ENCODE measurements around the gene TMEM200A. TPM values are rescaled to one million over a fixed set of nuclear protein-coding genes. Genes with fewer than 3 reads are reported as not detected.

TMEM200A gene
- total RNA-seq, 4 donors from 2014 or later, result 5.3 to 11.8 (median 8.1) TPM

DNA sequence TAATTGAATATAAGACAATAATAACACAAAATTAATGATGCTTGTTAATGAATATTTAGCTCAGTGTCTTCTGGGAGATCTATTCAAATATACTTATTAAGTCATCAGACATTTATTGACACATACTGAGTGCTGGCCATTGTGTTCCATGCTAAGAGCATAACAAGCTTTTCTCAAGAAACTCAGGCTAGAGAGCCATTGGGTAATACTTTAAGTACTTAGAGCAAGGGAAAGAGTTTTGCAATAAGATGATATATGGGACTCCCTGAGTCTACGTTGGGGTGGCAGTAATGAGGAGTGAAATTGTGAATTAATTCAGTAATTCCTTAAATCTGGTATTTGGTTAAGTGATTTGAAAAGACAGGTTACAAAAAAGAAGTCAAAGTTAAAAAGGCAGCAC lies 11.1 kb downstream of the TMEM200A start:
- Histone ChIP-seq H3K27me3 (no peaks in the 10 kb centered on the region), H3K9me3 (no peaks in the 10 kb centered on the region), H3K27ac (no peak overlapping the region), H3K36me3 (no peaks in the 10 kb centered on the region), H3K4me3 (no peak overlapping the region), H3K4me1 (peaks cover 0 to 6% (median 1%) of the 10 kb centered on the region in 4 donors)
- TF ChIP-seq EP300 (IDR thresholded peaks at IDR 0.05), result no peak
- DNase-seq (ENCODE audit: low spot score in 2 of 2), result no peak
- 36 to 74% methylated on average over 1 of the region's 1 CpG for WGBS, 2 donors

DNA sequence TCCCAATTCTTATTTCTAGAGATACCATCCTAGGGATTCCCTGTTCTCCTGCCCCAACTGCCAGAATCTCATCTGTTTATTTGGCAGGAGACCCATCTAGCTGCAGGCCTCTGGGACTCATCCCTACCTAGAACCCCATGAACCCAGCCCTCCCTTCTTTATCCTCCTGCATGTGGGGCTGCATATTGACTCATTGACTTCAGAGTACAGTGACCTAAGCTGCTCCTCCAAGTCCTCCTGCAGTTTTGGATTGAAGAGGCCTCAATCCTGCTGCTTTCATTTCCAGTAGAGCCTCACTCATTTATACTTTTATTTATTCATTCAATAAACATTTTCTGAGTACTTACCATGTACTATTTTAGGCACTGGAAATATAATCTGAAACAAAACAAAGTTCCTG lies 11.6 kb downstream of the TMEM200A start:
- Histone ChIP-seq H3K9me3 (no peaks in the 10 kb centered on the region), H3K27me3 (no peaks in the 10 kb centered on the region), H3K27ac (no peak overlapping the region), H3K4me3 (no peak overlapping the region), H3K36me3 (no peaks in the 10 kb centered on the region), H3K4me1 (peaks cover 0 to 3% (median under 1%) of the 10 kb centered on the region in 4 donors)
- TF ChIP-seq EP300 (IDR thresholded peaks at IDR 0.05), result no peak
- TF ChIP-seq POLR2A (IDR thresholded peaks at IDR 0.05), result no peak
- TF ChIP-seq, protein P1, sequence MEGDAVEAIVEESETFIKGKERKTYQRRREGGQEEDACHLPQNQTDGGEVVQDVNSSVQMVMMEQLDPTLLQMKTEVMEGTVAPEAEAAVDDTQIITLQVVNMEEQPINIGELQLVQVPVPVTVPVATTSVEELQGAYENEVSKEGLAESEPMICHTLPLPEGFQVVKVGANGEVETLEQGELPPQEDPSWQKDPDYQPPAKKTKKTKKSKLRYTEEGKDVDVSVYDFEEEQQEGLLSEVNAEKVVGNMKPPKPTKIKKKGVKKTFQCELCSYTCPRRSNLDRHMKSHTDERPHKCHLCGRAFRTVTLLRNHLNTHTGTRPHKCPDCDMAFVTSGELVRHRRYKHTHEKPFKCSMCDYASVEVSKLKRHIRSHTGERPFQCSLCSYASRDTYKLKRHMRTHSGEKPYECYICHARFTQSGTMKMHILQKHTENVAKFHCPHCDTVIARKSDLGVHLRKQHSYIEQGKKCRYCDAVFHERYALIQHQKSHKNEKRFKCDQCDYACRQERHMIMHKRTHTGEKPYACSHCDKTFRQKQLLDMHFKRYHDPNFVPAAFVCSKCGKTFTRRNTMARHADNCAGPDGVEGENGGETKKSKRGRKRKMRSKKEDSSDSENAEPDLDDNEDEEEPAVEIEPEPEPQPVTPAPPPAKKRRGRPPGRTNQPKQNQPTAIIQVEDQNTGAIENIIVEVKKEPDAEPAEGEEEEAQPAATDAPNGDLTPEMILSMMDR (IDR thresholded peaks at IDR 0.05), result no peak
- no peak for DNase-seq (ENCODE audit: low spot score in 2 of 2)

DNA sequence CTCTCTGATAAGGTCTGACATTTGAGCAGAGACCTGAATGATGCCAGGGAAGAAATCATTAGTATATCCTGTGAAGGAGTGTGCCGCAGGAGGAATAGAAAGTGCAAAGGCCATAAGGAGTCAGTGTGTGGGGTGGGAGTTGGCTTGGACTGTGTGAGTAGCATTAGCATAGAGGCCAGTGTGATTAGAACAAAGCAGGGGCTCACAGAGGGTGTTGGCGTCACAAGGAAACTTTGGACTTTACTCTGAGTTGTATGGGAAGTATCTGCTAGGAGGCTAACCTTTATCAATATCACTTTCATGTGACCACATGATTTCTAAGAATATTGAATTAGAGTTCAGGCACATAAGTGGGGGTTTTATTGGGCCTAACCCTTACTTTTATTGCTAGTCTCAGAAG lies 12.1 kb downstream of the TMEM200A start:
- Histone ChIP-seq H3K27me3 (no peaks in the 10 kb centered on the region), H3K9me3 (no peaks in the 10 kb centered on the region), H3K4me1 (peaks cover 0 to 3% (median 0%) of the 10 kb centered on the region in 4 donors), H3K4me3 (no peak overlapping the region), H3K27ac (no peak overlapping the region), H3K36me3 (no peaks in the 10 kb centered on the region)
- WGBS, 2 donors, result 85 to 88% methylated on average over 2 of the region's 2 CpGs
- DNase-seq (ENCODE audit: low spot score in 2 of 2), result no peak
- no peak for TF ChIP-seq POLR2A (IDR thresholded peaks at IDR 0.05)
- TF ChIP-seq, protein P1 (IDR thresholded peaks at IDR 0.05), result no peak
- no peak for TF ChIP-seq EP300 (IDR thresholded peaks at IDR 0.05)

DNA sequence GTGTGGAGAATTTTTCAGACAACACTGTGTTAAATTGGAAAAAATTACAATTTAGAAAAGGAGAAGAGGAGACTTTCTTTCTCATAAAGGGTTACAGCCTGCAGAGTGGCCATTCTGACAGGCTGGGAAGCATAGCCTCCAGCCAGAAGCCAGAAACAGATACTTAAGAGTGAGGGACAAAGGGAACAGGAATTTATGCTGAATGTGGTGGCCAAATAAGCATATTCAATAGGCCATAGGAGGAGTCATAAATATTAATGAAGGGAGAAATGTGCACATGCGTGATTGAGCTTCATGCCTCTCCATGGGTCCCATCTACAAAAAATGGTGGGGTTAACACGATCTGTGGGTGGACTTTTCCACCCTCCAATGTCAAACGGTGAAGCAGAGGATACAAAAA lies 13.4 kb downstream of the TMEM200A start:
- no peak for DNase-seq (ENCODE audit: low spot score in 2 of 2)

DNA sequence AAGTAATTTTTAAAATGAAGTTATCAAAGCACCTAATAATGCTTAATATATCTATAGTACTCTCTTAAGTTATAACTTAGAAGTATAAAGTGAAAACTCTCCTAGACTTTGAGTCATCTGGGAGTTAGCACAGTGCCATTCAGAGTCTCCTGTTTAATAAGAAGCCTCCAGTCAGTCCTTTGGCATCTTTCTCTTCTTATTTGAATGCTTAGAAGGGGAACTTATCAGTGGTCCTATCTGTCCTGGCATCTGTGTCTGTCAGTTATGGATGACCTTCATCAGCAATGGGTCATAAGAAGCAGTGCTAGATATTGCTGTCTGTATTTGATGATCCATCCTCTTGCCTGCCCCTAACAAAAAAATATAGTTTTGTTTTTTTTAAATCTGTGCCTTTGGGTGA lies 15.2 kb downstream of the TMEM200A start:
- Histone ChIP-seq H3K27ac (no peak overlapping the region), H3K4me3 (no peak overlapping the region), H3K4me1 (peaks cover 0 to 3% (median 0%) of the 10 kb centered on the region in 4 donors), H3K36me3 (no peaks in the 10 kb centered on the region), H3K9me3 (no peaks in the 10 kb centered on the region), H3K27me3 (no peaks in the 10 kb centered on the region)
- no peak for TF ChIP-seq POLR2A (IDR thresholded peaks at IDR 0.05)
- DNase-seq (ENCODE audit: low spot score in 2 of 2), result no peak

More for the DNA sequence above, 13.4 kb downstream of the TMEM200A start:
- no peaks in the 10 kb centered on the region for H3K27me3 ChIP-seq
- H3K9me3 ChIP-seq, result no peaks in the 10 kb centered on the region
- H3K27ac ChIP-seq, result no peak overlapping the region
- 86 to 89% methylated on average over 3 of the region's 3 CpGs for WGBS, 2 donors
- TF ChIP-seq POLR2A (IDR thresholded peaks at IDR 0.05) (no peak), EP300 (IDR thresholded peaks at IDR 0.05) (no peak)
- TF ChIP-seq, protein P1 (IDR thresholded peaks at IDR 0.05), result no peak
- H3K4me3 ChIP-seq, result no peak overlapping the region
- H3K36me3 ChIP-seq, result no peaks in the 10 kb centered on the region
- H3K4me1 ChIP-seq, result peaks cover 0 to 3% (median 0%) of the 10 kb centered on the region in 4 donors

DNA sequence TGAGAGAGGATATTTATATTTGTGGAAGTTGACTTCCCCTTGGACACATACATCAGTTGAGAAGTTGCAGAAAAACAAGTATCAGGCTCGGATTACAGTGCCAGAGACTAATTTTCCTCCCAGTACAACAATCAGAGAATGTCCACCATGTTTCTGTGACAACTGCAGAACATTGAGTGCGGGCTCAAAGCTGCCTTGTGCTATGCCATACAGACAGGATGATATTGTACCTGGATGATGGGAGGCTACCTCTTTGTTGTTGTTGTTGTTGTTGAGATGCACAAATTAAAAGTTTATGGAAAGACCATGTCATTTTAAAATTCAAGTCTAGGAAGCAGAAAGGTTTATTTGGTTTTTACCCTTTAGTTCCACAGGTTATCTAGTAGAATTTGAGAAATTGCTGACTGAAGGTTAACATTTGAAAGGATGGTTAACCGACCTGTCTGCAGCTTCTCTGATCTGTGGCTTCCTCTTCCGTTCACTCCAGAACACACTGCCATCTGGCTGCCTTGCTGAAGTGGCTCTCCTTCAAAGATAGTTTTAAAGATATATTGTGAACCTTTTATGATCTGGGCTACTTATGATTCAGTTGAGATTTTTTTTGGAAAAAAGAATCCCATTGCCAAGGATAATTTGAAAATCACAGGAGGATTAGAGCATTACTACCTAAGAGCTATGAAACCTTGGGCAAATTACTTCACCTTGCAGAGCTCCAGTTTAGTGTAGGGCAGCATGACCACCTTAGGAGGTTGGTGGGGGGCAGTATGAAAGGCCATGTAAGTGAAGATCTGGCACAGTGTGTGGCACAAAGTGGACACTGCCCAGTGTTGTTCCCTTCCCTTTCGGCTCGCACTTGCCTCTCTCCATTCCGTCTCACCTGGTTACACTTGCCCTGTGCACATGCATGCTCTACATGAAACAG lies 15.9 kb downstream of the TMEM200A start:
- no peak for DNase-seq (ENCODE audit: low spot score in 2 of 2)
- no peaks in the 10 kb centered on the region for H3K27me3 ChIP-seq
- no peak for TF ChIP-seq POLR2A (IDR thresholded peaks at IDR 0.05)
- TF ChIP-seq, protein P1 (IDR thresholded peaks at IDR 0.05), result peak in 1 of 5 experiments; percentile 17
- H3K4me1 ChIP-seq, result peaks cover 0 to 6% (median 1%) of the 10 kb centered on the region in 4 donors
- WGBS, 2 donors, result 79% methylated on average over 7 of the region's 7 CpGs
- no peak overlapping the region for H3K27ac ChIP-seq
- no peak overlapping the region for H3K4me3 ChIP-seq
- no peaks in the 10 kb centered on the region for H3K9me3 ChIP-seq
- H3K36me3 ChIP-seq, result no peaks in the 10 kb centered on the region
